IMR-90 (cell line): ENCODE results near the gene RIPPLY1. TPM values are rescaled to one million over a fixed set of nuclear protein-coding genes. Genes with fewer than 3 reads are reported as not detected.

ENCODE experiments used
- ATAC-seq: fragments of 200-7000 bp; cut with Tn5 transposase; 2 replicates; pipeline ENCODE4 v1.9.1; 2020; ENCODE audit warnings: low read depth, mild to moderate bottlenecking, moderate library complexity
- BruUV-seq: library from RNA; stranded (reverse); fragments of 400-500 nt; replicated peaks from 2 replicates; lab custom pipeline; 2021; lab: Mats Ljungman, UMichigan
- CTCF ChIA-PET: fragments of 300-600 bp; formaldehyde crosslinking; extraction: SDS; loops from one replicate; lab custom pipeline; 2021; ENCODE audit warnings: antibody characterized with exemption; lab: Yijun Ruan, JAX
- POLR2A ChIA-PET: fragments of 300-600 bp; sonication (Branson Sonifier 250); formaldehyde crosslinking; loops from one replicate; lab custom pipeline; 2022; ENCODE audit warnings: antibody characterized with exemption; ENCODE audit not compliant: unreplicated experiment; lab: Charles Lee
- DNase-seq: peaks from one replicate; pipeline ENCODE4 v3.0.0; 2013
- H2AFZ ChIP-seq: replicated peaks from 2 replicates; pipeline ENCODE3; 2013; ENCODE audit warnings: low read length, mild to moderate bottlenecking; ENCODE audit not compliant: poor library complexity
- H2AK5ac ChIP-seq: 2 replicates; pipeline ENCODE4 v1.6.1; 2013; ENCODE audit warnings: low read depth, low read length, inconsistent platforms
- H2AK9ac ChIP-seq: replicated peaks from 2 replicates; pipeline ENCODE3; 2013; ENCODE audit warnings: mild to moderate bottlenecking, low read depth, low read length, moderate library complexity; ENCODE audit not compliant: poor library complexity
- H2BK120ac ChIP-seq: 2 replicates; pipeline ENCODE4 v1.6.1; 2013; ENCODE audit warnings: low read depth, low read length, inconsistent platforms
- H2BK15ac ChIP-seq: 3 replicates; pipeline ENCODE4 v1.6.1; 2013; ENCODE audit warnings: low read depth, low read length, inconsistent platforms
- H2BK20ac ChIP-seq: 2 replicates; pipeline ENCODE4 v1.6.1; 2013; ENCODE audit warnings: low read depth, mild to moderate bottlenecking, inconsistent platforms, low read length, moderate library complexity
- H2BK5ac ChIP-seq: 2 replicates; pipeline ENCODE4 v1.6.1; 2013; ENCODE audit warnings: mild to moderate bottlenecking, low read depth, low read length, inconsistent platforms; ENCODE audit not compliant: poor library complexity, severe bottlenecking
- H3K14ac ChIP-seq: replicated peaks from 2 replicates; pipeline ENCODE4 v1.6.1; 2013; ENCODE audit warnings: low read depth, low read length, inconsistent platforms
- H3K18ac ChIP-seq: 2 replicates; pipeline ENCODE4 v1.6.1; 2013; ENCODE audit warnings: low read depth, low read length, control low read depth
- H3K23ac ChIP-seq: 2 replicates; pipeline ENCODE4 v1.6.1; 2013; ENCODE audit warnings: low read depth, low read length, inconsistent platforms
- H3K27ac ChIP-seq: 2 replicates; pipeline ENCODE4 v1.5.1; 2013; ENCODE audit warnings: mild to moderate bottlenecking, control low read depth, low read length; ENCODE audit not compliant: insufficient read depth
- H3K27me3 ChIP-seq: 2 replicates; pipeline ENCODE4 v1.6.1; 2013; ENCODE audit warnings: low read length; ENCODE audit not compliant: control insufficient read depth, insufficient read depth
- H3K36me3 ChIP-seq: 2 replicates; pipeline ENCODE4 v1.6.1; 2013; ENCODE audit warnings: low read length, mixed read lengths; ENCODE audit not compliant: control insufficient read depth, insufficient read depth
- H3K4ac ChIP-seq: 2 replicates; pipeline ENCODE4 v1.6.1; 2013; ENCODE audit warnings: low read depth, low read length, inconsistent platforms
- H3K4me1 ChIP-seq: 2 replicates; pipeline ENCODE4 v1.6.1; 2013; ENCODE audit warnings: low read length, mixed read lengths; ENCODE audit not compliant: control insufficient read depth, insufficient read depth
- H3K4me2 ChIP-seq: 2 replicates; pipeline ENCODE4 v1.6.1; 2013; ENCODE audit warnings: low read depth, mild to moderate bottlenecking, control low read depth, low read length, moderate library complexity
- H3K4me3 ChIP-seq: 2 replicates; pipeline ENCODE4 v1.5.1; 2013; ENCODE audit warnings: low read depth, mild to moderate bottlenecking, control low read depth, low read length, moderate library complexity; ENCODE audit not compliant: insufficient read depth
- H3K56ac ChIP-seq: 2 replicates; pipeline ENCODE4 v1.6.1; 2013; ENCODE audit warnings: low read length, inconsistent platforms; ENCODE audit not compliant: insufficient read depth; ENCODE audit errors: extremely low read depth
- H3K79me1 ChIP-seq, 2 experiments: 2 replicates each; pipeline ENCODE4 v1.6.1; 2013; ENCODE audit warnings: low read length in 2 of 2, inconsistent platforms in 1 of 2, low read depth in 1 of 2
- H3K9ac ChIP-seq: 2 replicates; pipeline ENCODE4 v1.6.1; 2013; ENCODE audit warnings: low read depth, low read length, control low read depth
- H3K9me1 ChIP-seq: 2 replicates; pipeline ENCODE4 v1.6.1; 2013; ENCODE audit warnings: low read length, inconsistent platforms; ENCODE audit not compliant: insufficient read depth
- H3K9me3 ChIP-seq: 2 replicates; pipeline ENCODE4 v1.6.1; 2013; ENCODE audit warnings: low read length; ENCODE audit not compliant: control insufficient read depth, insufficient read depth
- H4K20me1 ChIP-seq: 2 replicates; pipeline ENCODE4 v1.6.1; 2013; ENCODE audit warnings: low read length, inconsistent platforms; ENCODE audit not compliant: insufficient read depth
- H4K5ac ChIP-seq: 2 replicates; pipeline ENCODE4 v1.6.1; 2013; ENCODE audit warnings: mild to moderate bottlenecking, low read depth, low read length, control low read depth
- H4K8ac ChIP-seq, 2 experiments: 2 replicates each; pipeline ENCODE4 v1.6.1; 2013; ENCODE audit warnings: low read depth in 2 of 2, low read length in 2 of 2, control low read depth in 1 of 2, inconsistent platforms in 1 of 2
- H4K91ac ChIP-seq: 2 replicates; pipeline ENCODE4 v1.6.1; 2013; ENCODE audit warnings: low read depth, low read length, inconsistent platforms; ENCODE audit not compliant: insufficient read depth
- BHLHE40 ChIP-seq: fragments of 150-350 bp; IDR thresholded peaks from 2 replicates; pipeline ENCODE4 v1.6.1; 2016; ENCODE audit warnings: mild to moderate bottlenecking, low read depth, low read length
- CHD1 ChIP-seq: IDR thresholded peaks from 2 replicates; pipeline ENCODE4 v1.6.1; 2012; ENCODE audit warnings: low read depth, low read length, improper control_type of control experiment
- CTCF ChIP-seq: conservative IDR thresholded peaks from 2 replicates; pipeline ENCODE4 v1.5.1; 2012; ENCODE audit warnings: mild to moderate bottlenecking, low read depth, low read length, improper control_type of control experiment
- ELK1 ChIP-seq: fragments of 150-350 bp; IDR thresholded peaks from 2 replicates; pipeline ENCODE4 v1.6.1; 2016; ENCODE audit warnings: low read depth, mild to moderate bottlenecking, low read length, moderate library complexity, borderline replicate concordance
- MAFK ChIP-seq: IDR thresholded peaks from 2 replicates; pipeline ENCODE4 v1.6.1; 2012; ENCODE audit warnings: low read depth, low read length, improper control_type of control experiment
- MXI1 ChIP-seq: IDR thresholded peaks from 2 replicates; pipeline ENCODE4 v1.6.1; 2012; ENCODE audit warnings: low read depth, mild to moderate bottlenecking, low read length, moderate library complexity, borderline replicate concordance
- POLR2A ChIP-seq: IDR thresholded peaks from 2 replicates; pipeline ENCODE4 v1.6.1; 2012; ENCODE audit warnings: mild to moderate bottlenecking, low read depth, low read length
- SMC3 ChIP-seq: fragments of 150-350 bp; IDR thresholded peaks from 2 replicates; pipeline ENCODE4 v1.6.1; 2016; ENCODE audit warnings: low read depth, mild to moderate bottlenecking, antibody characterized with exemption, low read length, moderate library complexity
- WGBS, 2 experiments: methylation state at CpG; one replicate each; pipeline versions ENCODE4 v1.1.5 to v1.1.7; 2013; ENCODE audit warnings: missing lambda C conversion rate in 2 of 2; ENCODE audit not compliant: insufficient read length in 1 of 2; ENCODE audit errors: extremely low coverage in 2 of 2; 5-methylcytosine and 5-hydroxymethylcytosine counted together
- dilution Hi-C: fragments of 300-500 bp; cut with HindIII; formaldehyde crosslinking; loops from one replicate; pipeline ENCODE4 v1.14.3; 2018; ENCODE audit warnings: low sequenced_read_pairs; ENCODE audit not compliant: unreplicated experiment
- in situ Hi-C: fragments of 300-500 bp; cut with MboI; formaldehyde crosslinking; loops from 3 replicates; pipeline ENCODE4 v1.14.3; 2019; ENCODE audit warnings: low sequenced_read_pairs, inconsistent platforms, mixed read lengths
- intact Hi-C: fragments of 100-400 bp; cut with micrococcal nuclease; formaldehyde crosslinking; loops from 2 replicates; pipeline ENCODE4 v1.10.0; 2022
- polyA plus RNA-seq, 3 experiments: library from polyadenylated mRNA; depleted of rRNA; stranded (reverse); fragments of >200 nt; gene quantifications; 2 replicates each; pipeline ENCODE4 v1.2.3, GENCODE V29; 2012; ENCODE audit warnings: low replicate concordance in 1 of 3
- total RNA-seq: library from RNA; depleted of rRNA; stranded (reverse); fragments of >200 nt; gene quantifications from 2 replicates; pipeline ENCODE4 v1.2.3, GENCODE V29; 2012

Gene RIPPLY1
- total and polyA plus RNA-seq, 2 of the 4 experiments (the other 2 are of a cell fraction) = not detected

- Histone ChIP-seq H3K56ac (no peak overlapping the region), H3K36me3 (peaks cover 8% of the 10 kb centered on the region; the same call in 1 of the 2 replicates), H3K9ac (no peak overlapping the region), H3K18ac (no peak overlapping the region), H2AFZ (no peak overlapping the region), H3K9me1 (no peaks in the 10 kb centered on the region), H4K91ac (no peak overlapping the region), H3K79me1 (no peaks in the 10 kb centered on the region), H2BK20ac (no peak overlapping the region), H2AK5ac (no peak overlapping the region), H3K27me3 (no peaks in the 10 kb centered on the region; the same call in 1 of the 2 replicates), H3K23ac (no peak overlapping the region), H3K4me3 (no peak overlapping the region), H4K8ac (no peak overlapping the region), H4K5ac (no peak overlapping the region), H2AK9ac (no peak overlapping the region), H3K4me2 (no peak overlapping the region), H2BK15ac (no peak overlapping the region), H3K4ac (no peak overlapping the region), H3K4me1 (no peaks in the 10 kb centered on the region), H2BK120ac (no peak overlapping the region), H3K27ac (no peak overlapping the region), H4K20me1 (no peaks in the 10 kb centered on the region), H2BK5ac (no peak overlapping the region), H3K14ac (no peak overlapping the region), H3K9me3 (no peaks in the 10 kb centered on the region)
- in situ Hi-C loops (no loop called here), dilution Hi-C loops (no loop called here), intact Hi-C loops (no loop called here)
- ATAC-seq (no peak), DNase-seq (no peak)
- POLR2A ChIA-PET = no interaction called here
- no CpG with 5 or more reads among the region's 3 CpGs for WGBS, 2 experiments
- TF ChIP-seq SMC3 (no peak), CHD1 (no peak), ELK1 (no peak), MXI1 (no peak), MAFK (no peak), POLR2A (no peak), BHLHE40 (no peak), CTCF (no peak)
- CTCF ChIA-PET = no interaction called here
- BruUV-seq = no TSS peak
Observed at GRCh38 chrX:106946464-106946863, 43.3 kb upstream of the RIPPLY1 start.
